Measurements from ENCODE around the gene FIGNL2.
A peak's percentile ranks its signal among the peaks of the same experiment; 100 is the strongest.
"Not testable (repeated sequence)": the region's sequence is repeated elsewhere in the genome, so short reads cannot be mapped to it uniquely, and the experiment has no call there.

The FIGNL2 gene

GRCh38 chr12:51836041-51836826 is 12.3 kb downstream of the FIGNL2 start:
- DNase-seq (ENCODE audit: low spot score) = no peak

GRCh38 chr12:51834411-51834810 is 14.1 kb downstream of the FIGNL2 start:
- DNase-seq (ENCODE audit: low spot score) = no peak

GRCh38 chr12:51833448-51834227 is 14.9 kb downstream of the FIGNL2 start:
- no peak for DNase-seq (ENCODE audit: low spot score)

GRCh38 chr12:51832354-51833107 is 16.0 kb downstream of the FIGNL2 start:
- no peak for DNase-seq (ENCODE audit: low spot score)

- not testable (repeated sequence) for DNase-seq (ENCODE audit: low spot score)
Observed at GRCh38 chr12:51831817-51832216, 16.7 kb downstream of the FIGNL2 start.

- no peak for DNase-seq (ENCODE audit: low spot score)
Observed at GRCh38 chr12:51829641-51830040, 18.9 kb downstream of the FIGNL2 start.

GRCh38 chr12:51829011-51829481 is 19.5 kb downstream of the FIGNL2 start:
- no peak for DNase-seq (ENCODE audit: low spot score)

- no peak for DNase-seq (ENCODE audit: low spot score)
Observed at GRCh38 chr12:51827925-51828818, 20.3 kb downstream of the FIGNL2 start.

GRCh38 chr12:51826881-51827280 is 21.6 kb downstream of the FIGNL2 start:
- no peak for DNase-seq (ENCODE audit: low spot score)

- no peak for DNase-seq (ENCODE audit: low spot score)
Observed at GRCh38 chr12:51825216-51825615, 23.3 kb downstream of the FIGNL2 start.

GRCh38 chr12:51823875-51824565 is 24.5 kb downstream of the FIGNL2 start:
- DNase-seq (ENCODE audit: low spot score) = peak; percentile 88

GRCh38 chr12:51822956-51823355 is 25.6 kb downstream of the FIGNL2 start:
- no peak for DNase-seq (ENCODE audit: low spot score)

GRCh38 chr12:51822261-51822616 is 26.3 kb downstream of the FIGNL2 start:
- no peak for DNase-seq (ENCODE audit: low spot score)

GRCh38 chr12:51821440-51822260 is 26.9 kb downstream of the FIGNL2 start:
- DNase-seq (ENCODE audit: low spot score) = no peak

- no peak for DNase-seq (ENCODE audit: low spot score)
Observed at GRCh38 chr12:51820526-51821439, 27.7 kb downstream of the FIGNL2 start.

GRCh38 chr12:51819736-51820525 is 28.6 kb downstream of the FIGNL2 start:
- no peak for DNase-seq (ENCODE audit: low spot score)

GRCh38 chr12:51818566-51819300 is 29.8 kb downstream of the FIGNL2 start:
- DNase-seq (ENCODE audit: low spot score) = no peak

Measured in pons (tissue), 1 donor.